ENCODE data around the gene CHPF2. TPM values are rescaled to one million over a fixed set of nuclear protein-coding genes. Genes with fewer than 3 reads are reported as not detected.

CHPF2 gene
- total RNA-seq, 1 experiment from 2014 or later, result 68.1 TPM

DNA sequence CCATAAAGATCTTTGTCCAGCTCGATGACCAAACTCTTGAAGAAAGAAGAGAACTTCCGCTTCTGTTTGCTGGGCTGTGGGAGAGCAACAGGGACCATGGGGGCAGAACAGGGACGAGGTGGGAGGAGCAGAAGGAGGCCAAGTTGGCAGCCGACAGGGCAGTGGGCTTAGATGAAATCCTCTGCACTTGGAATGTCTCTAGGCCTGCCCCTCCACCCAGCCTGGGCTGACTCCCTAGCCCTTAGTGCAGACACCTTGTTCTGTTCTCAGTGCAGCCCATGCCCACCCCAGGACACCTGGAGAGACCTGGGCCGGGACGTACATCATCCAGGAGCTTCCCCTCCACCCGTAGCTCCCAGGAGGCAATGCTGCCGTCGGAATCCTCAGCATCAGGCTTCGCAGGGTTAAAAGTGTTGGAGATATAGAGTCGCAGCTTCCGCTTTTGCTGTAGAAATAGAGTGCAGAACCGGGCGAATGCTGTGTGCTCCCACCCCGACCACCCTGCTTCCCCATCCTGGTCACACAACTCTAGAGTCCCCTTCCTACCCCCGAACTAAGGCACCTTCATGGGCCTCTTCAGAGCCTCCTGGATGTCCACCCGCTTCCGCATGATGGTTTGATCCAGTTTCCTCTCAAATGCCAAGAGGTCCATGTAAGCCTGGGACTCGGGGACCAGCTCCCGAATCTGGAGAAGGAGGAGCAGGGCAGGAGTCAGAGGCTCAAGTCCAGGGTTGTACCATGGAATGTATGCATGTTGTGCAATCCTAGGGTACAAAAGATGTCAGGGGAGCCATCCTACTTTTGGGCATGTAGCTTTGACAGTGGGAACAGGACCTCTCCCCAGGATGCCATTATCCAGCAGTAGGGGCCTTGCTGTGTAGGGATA lies 10.1 kb downstream of the CHPF2 start:
- Histone ChIP-seq H3K27ac (no peak overlapping the region), H3K36me3 (peaks cover 47% of the 10 kb centered on the region)
- no peak for DNase-seq (ENCODE audit: low read depth in 1 of 2, low spot score in 2 of 2)

DNA sequence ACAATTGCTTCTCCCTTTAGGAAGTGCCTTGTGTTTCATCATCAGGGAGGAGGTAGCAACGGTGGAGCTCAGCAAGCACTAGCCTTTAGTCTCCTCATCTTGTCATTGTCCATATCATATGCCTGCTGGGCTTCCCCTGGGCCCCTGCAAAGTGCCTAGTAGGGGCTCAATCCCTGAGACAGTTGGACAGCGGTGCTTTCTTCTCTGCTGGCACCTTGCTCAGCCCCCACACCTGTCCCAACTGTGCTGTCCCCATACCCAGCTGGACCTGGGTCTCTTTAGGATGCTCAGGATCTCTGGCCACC lies 10.7 kb downstream of the CHPF2 start:
- Histone ChIP-seq H3K9me3 (replicated peaks) (no peaks in the 10 kb centered on the region), H3K27ac (no peak overlapping the region), H3K4me1 (replicated peaks) (peaks cover 18% of the 10 kb centered on the region), H3K27me3 (replicated peaks) (no peaks in the 10 kb centered on the region), H3K36me3 (peaks cover 41% of the 10 kb centered on the region), H3K4me3 (no peak overlapping the region)
- DNase-seq (ENCODE audit: low read depth in 1 of 2, low spot score in 2 of 2), result no peak

More for the DNA sequence above, 10.1 kb downstream of the CHPF2 start:
- H3K9me3 ChIP-seq (replicated peaks), result no peaks in the 10 kb centered on the region
- H3K4me3 ChIP-seq, result no peak overlapping the region
- H3K27me3 ChIP-seq (replicated peaks), result no peaks in the 10 kb centered on the region
- peaks cover 12% of the 10 kb centered on the region for H3K4me1 ChIP-seq (replicated peaks)

DNA sequence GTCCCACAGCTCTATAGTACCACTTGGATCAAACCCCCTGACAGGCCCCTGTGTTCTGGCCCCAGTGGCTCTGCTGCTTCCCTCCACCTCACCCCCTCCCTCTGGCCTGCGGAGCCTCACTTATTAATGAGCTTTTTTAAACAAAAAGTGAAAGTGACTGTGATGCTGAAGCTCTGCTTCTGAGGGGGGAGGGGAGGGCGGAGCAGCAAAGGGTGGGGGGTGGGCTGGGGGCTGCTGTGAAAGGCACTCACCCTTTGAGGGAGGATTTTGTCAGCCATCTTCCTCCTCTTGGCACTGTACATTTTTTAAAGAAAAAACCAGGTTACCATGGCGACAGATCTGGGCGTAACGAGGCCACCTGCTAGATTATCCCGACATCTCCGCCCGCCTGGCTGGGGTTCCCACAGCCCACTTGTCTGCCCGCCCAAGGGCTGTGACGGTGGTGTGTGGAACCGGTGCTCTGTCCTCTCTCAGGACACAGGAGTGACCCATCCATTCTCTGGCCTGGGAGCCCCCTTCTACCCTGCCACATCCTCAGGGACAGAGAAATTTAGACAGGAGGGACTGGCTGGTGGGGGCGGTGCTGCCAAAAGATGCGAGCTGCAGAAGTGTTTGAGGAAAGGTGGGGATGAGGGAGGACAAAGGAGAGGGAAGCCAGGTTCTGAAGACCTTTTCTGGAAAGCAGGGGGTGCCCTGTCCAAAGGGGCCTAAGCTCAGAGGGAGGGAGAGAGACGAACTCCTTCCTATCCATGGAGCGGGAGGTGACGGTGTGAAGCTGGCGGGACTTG lies 11.3 kb downstream of the CHPF2 start:
- no peak for DNase-seq (ENCODE audit: low read depth in 1 of 2, low spot score in 2 of 2)
- H3K9me3 ChIP-seq (replicated peaks), result no peaks in the 10 kb centered on the region
- peaks cover 18% of the 10 kb centered on the region for H3K4me1 ChIP-seq (replicated peaks)
- H3K27me3 ChIP-seq (replicated peaks), result no peaks in the 10 kb centered on the region
- H3K4me3 ChIP-seq, result no peak overlapping the region
- peaks cover 35% of the 10 kb centered on the region for H3K36me3 ChIP-seq
- no peak overlapping the region for H3K27ac ChIP-seq

DNA sequence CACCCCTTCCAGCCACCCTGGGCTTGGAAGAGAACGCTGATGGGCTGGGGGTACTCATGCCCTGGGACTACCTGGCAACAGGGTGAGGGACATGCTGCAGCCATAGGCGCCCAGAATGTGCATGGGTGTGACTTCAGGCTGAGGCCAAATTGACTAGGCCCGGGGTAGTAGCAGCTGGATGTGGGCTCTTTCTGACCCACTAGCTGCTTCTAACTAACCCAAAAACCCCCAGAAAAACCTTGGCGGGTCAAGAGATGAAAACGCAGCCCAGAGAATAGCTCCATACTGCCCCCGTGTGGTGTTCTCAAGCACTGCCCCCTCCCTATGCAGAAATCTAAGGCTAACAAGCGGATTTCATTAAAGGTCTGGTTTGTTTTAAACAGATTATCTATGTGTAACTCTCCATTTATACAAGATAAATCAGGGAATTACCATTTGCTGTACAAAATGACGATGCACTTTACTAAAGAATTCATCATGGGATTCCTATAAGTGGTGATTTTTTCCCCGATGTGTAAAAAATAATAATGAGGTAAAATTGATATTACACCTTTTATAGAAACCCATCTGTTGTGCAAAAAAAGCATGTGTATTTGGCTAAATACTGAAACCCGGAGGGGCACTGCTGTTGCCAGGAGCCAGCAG lies 12.0 kb downstream of the CHPF2 start:
- H3K4me3 ChIP-seq, result no peak overlapping the region
- H3K36me3 ChIP-seq, result peaks cover 28% of the 10 kb centered on the region
- peaks cover 25% of the 10 kb centered on the region for H3K4me1 ChIP-seq (replicated peaks)
- no peaks in the 10 kb centered on the region for H3K27me3 ChIP-seq (replicated peaks)
- peak in 1 of 2 experiments; percentile 47 for DNase-seq (ENCODE audit: low read depth in 1 of 2, low spot score in 2 of 2)
- H3K9me3 ChIP-seq (replicated peaks), result no peaks in the 10 kb centered on the region; the same call in 1 of the 2 replicates
- no peak overlapping the region for H3K27ac ChIP-seq

DNA sequence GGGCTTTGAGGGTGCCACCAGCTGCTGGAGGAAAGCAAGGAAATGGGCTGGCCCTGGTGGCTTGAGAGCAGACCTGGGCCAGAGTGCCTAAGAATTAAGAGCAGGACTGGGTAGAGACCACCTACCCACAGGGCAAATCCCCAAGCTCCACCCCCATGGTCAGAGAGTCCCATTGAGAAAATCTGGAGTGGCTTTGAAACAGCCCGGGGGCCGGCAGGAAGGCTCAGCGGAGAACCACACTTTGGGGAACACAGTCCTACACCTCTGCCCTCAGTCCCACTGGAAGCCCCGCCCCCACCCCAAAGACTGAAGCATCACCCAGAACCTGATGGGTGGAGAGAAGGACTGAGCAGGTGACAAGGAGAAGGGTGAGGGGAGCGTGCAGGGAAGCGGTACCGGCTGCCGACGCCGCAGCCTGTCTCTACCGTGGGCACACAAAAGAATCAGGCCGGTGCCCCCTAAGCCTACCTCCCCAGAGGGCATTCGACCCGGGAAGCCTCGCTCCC lies 12.6 kb downstream of the CHPF2 start:
- Histone ChIP-seq H3K27ac (no peak overlapping the region), H3K9me3 (replicated peaks) (no peaks in the 10 kb centered on the region; the same call in 1 of the 2 replicates), H3K4me3 (no peak overlapping the region), H3K36me3 (peaks cover 24% of the 10 kb centered on the region), H3K27me3 (replicated peaks) (no peaks in the 10 kb centered on the region), H3K4me1 (replicated peaks) (peaks cover 31% of the 10 kb centered on the region)
- DNase-seq (ENCODE audit: low read depth in 1 of 2, low spot score in 2 of 2), result no peak

DNA sequence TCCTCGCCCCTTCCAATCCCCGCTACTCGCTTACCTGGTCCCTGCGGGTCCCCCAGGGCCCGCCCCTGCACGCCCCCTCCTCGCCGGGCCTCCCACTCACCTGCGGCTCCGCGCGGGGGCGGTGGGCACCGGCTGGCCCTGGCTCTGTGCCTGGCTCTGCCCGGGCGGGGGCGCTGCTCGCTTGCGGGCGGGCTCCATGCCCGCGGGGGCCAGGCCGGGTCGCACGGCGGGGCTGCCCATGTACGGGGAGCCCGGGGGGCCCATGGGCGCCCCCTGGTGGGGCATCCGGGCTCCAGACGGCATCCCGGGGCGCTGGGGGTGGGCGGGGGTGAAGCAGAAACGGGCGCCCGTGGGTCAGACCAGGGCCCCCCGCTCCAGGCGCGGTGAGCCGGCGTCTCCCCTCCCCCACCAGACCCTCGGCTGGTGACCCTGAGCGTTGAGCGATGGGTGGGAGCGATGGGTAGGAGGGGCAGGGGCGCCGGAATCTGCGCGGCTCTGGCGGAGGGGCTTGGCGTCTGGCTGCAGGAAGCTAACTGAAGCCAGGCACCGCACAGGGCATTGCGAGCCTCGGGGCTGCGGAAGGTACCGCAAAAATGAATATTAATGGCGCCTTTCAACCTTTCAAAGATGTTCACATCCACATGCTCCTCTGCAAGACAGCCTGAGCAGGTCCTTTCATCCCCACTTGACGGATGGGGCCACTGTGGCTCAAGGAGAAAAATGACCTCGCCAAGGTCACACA lies 13.2 kb downstream of the CHPF2 start:
- Histone ChIP-seq H3K27ac (no peak overlapping the region), H3K27me3 (replicated peaks) (no peaks in the 10 kb centered on the region), H3K4me3 (no peak overlapping the region), H3K4me1 (replicated peaks) (peaks cover 36% of the 10 kb centered on the region), H3K36me3 (peaks cover 20% of the 10 kb centered on the region), H3K9me3 (replicated peaks) (no peaks in the 10 kb centered on the region; the same call in 1 of the 2 replicates)
- no peak for DNase-seq (ENCODE audit: low read depth in 1 of 2, low spot score in 2 of 2)

DNA sequence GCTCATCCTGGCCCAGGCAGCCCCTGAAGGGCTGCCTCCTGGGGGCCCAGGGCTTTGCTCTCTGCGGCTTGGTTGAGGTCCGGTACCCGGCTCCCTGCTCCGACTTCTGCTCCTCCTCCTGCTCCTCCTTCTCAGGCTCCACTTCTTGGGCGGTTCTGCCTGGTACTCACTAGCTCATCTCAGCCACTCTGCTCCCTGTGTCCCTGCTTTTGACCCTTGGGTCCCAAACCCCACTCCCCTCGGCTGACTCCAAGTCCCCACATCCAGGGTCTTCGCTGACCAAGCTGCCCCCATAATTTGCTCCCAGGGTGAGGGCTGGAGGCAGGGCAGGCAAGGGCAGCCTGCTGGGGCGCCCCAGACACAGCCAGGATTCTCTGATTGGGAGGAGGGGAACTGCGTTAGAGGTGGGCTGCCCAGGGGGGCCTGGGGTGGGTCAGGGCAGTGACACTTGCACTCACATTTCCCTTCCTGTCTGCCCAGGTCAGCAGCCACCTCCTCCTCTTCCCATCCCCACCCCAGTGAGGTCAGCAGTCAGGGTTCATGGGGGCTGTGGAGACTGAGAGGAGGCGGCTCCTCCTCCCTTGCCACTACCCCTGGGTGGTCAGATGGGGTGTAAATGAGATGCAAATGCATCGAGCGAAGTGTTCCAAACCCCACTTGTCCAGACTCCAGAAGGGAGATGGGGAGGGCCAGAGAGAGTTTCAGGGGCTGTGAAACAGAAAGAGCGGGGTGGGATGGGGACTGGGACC lies 14.0 kb downstream of the CHPF2 start:
- Histone ChIP-seq H3K4me3 (no peak overlapping the region), H3K9me3 (replicated peaks) (no peaks in the 10 kb centered on the region; the same call in 1 of the 2 replicates), H3K4me1 (replicated peaks) (peaks cover 42% of the 10 kb centered on the region), H3K27me3 (replicated peaks) (no peaks in the 10 kb centered on the region), H3K36me3 (peaks cover 14% of the 10 kb centered on the region), H3K27ac (no peak overlapping the region)
- no peak for DNase-seq (ENCODE audit: low read depth in 1 of 2, low spot score in 2 of 2)

DNA sequence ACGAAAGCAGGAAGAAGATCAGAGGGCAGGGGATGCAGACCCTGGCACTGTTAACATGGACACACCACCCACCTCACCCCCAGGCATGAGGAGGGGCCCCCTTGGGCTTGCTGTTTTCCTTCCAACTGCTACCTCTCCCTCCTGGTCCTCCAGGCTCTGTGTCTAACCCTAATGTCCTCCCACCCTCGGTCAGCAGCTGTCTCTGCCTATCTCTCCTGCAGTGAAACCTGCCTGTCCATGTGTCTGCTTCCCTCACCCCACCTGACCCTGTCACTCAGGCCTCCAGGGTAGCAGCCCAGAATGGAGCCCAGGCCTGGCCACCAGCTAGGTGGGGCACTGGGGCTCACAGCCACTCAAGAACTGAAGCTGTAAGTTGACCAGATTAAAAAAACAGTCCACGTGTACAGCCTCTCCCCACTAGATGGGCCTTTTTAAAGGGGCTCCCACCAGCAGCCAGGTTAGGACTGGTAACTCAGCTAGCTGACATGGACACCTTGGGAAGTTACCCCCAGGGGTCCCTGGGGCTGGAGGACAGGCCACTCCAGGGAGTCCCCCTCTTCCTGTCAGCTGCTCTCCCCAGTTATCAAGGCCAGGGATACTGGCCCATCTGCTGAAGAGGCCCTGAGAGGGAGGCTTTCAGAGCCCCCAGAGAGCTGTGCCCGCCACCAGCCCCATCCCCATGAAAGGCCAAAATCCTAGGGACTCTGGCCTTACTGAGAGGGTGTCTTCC lies 14.7 kb downstream of the CHPF2 start:
- H3K27ac ChIP-seq, result no peak overlapping the region
- peak overlapping the region; percentile 59 for H3K4me3 ChIP-seq
- peaks cover 47% of the 10 kb centered on the region for H3K4me1 ChIP-seq (replicated peaks)
- H3K9me3 ChIP-seq (replicated peaks), result no peaks in the 10 kb centered on the region; the same call in 1 of the 2 replicates
- DNase-seq (ENCODE audit: low read depth in 1 of 2, low spot score in 2 of 2), result no peak
- no peaks in the 10 kb centered on the region for H3K27me3 ChIP-seq (replicated peaks)
- peaks cover 10% of the 10 kb centered on the region; the same call in 1 of the 2 replicates for H3K36me3 ChIP-seq

DNA sequence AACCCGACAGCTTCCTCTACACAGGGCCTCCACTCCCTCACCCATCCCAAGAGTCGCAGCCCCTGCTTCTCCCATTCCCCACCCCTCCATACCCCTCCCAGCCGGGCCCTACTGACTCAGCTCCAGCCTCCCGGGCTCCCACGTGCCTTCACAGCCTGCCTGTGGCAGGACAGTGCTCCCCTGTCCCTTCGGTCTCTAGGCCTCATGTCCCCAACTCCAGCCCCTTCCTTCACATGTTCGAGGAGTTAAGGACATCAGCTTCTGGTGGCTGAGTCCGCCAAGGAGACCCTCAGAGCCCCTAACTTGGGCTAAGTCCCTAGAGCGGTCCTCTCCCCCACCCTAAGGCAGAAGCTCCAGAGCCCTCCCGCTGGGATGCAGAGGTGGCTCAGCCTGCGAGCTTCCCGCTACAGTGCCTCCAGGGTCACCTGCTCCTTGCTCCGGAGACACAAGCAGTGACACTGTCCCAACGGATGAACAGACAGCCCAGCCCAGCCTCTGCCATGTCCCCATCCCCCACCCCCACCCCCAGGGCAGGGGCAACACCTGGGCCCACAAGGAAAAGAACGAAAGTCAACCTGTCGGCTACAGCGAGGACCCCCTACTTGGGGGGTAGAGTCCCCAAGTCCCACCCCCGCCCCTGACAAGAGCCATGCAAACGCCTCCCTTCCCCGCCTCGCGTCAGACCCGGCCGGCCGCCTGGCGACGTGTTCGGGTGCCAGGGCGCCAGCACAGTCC lies 15.5 kb downstream of the CHPF2 start:
- Histone ChIP-seq H3K27ac (peak overlapping the region; percentile 66), H3K27me3 (replicated peaks) (no peaks in the 10 kb centered on the region), H3K4me1 (replicated peaks) (peaks cover 55% of the 10 kb centered on the region), H3K4me3 (peak overlapping the region; percentile 59), H3K36me3 (0 out of 2 replicates have a peak, but pooled peaks cover 9% of the 10 kb centered on the region), H3K9me3 (replicated peaks) (no peaks in the 10 kb centered on the region; the same call in 1 of the 2 replicates)
- no peak for DNase-seq (ENCODE audit: low read depth in 1 of 2, low spot score in 2 of 2)

DNA sequence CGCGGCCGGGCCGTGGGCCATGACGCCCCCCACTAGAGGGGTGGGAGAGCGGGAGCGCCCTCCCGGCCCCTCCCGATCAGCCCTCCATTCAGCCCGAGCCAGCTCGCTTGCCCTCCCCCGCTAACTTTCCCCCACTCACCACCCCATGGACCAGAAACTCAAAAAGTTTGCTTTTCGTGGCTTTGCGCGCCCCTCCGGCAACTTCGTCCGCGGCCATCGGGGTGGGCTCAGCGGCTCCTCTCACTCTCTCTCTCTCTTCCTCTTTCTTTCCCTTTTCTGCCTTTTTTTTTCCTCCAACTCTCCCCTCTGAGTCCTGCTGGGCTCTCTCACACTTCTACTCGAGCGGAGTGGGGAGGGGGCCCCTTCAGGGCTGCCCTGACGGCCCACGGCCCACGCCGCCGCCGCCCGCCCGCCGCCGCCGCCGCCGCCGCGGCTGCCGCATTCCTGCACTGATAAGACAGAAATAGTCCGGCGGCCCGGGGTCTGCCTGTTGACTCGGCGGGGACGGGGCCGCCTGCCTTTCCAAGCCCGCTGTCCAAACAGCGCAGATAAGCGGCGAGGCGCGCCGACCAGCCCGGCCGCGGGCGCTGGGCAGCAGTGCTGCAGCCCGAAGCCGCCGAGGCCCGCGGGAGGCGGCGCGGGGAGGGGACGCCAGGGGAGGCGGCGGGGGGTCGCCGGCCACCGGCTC lies 16.2 kb downstream of the CHPF2 start, which contains the start of gene SMARCD3:
SMARCD3 (minus strand) TSS at position 349 of the 688 bp plus-strand sequence; CDS start at position 217, 132 bp downstream.
- Histone ChIP-seq H3K9me3 (replicated peaks) (no peaks in the 10 kb centered on the region; the same call in 1 of the 2 replicates), H3K36me3 (0 out of 2 replicates have a peak, but pooled peaks cover 9% of the 10 kb centered on the region), H3K27me3 (replicated peaks) (no peaks in the 10 kb centered on the region), H3K4me3 (peak within 1 kb of the TSS; percentile 59), H3K27ac (peak within 1 kb of the TSS; percentile 66), H3K4me1 (replicated peaks) (peaks cover 59% of the 10 kb centered on the region)
- peak; percentile 62 to 75 for DNase-seq (ENCODE audit: low read depth in 1 of 2, low spot score in 2 of 2)
